ENCODE results near the gene MEGF6. TPM values are rescaled to one million over a fixed set of nuclear protein-coding genes. Genes with fewer than 3 reads are reported as not detected.

The MEGF6 gene
- total RNA-seq, 1 donor: 85.4 TPM

- Histone ChIP-seq H3K9me3 (ENCODE audit: low read depth, low read length) (no peaks in the 10 kb centered on the region), H2AFZ (ENCODE audit: low read length) (no peak overlapping the region), H3K36me3 (ENCODE audit: insufficient read depth, low read length) (peaks cover 11% of the 10 kb centered on the region), H4K20me1 (ENCODE audit: insufficient read depth, low read length) (peaks cover 4% of the 10 kb centered on the region), H3K4me3 (ENCODE audit: insufficient read depth, low read length) (no peak overlapping the region), H3K27me3 (ENCODE audit: insufficient read depth, low read length) (no peaks in the 10 kb centered on the region), H3K4me1 (ENCODE audit: insufficient read depth, low read length) (no peaks in the 10 kb centered on the region), H3K79me2 (ENCODE audit: insufficient read depth, low read length) (no peaks in the 10 kb centered on the region), H3K4me2 (ENCODE audit: insufficient read depth, low read length) (no peak overlapping the region), H3K27ac (ENCODE audit: low read depth, low read length) (no peak overlapping the region)
- no peak for DNase-seq (ENCODE audit: insufficient read length, low spot score, missing footprints)
- no peak for TF ChIP-seq CTCF (IDR thresholded peaks at IDR 0.05; ENCODE audit: extremely low read depth, low read depth, low read length)
These were observed 101.0 kb downstream of the MEGF6 start for GRCh38 chr1:3510136-3510955.

- Histone ChIP-seq H3K79me2 (ENCODE audit: insufficient read depth, low read length) (no peaks in the 10 kb centered on the region), H3K27me3 (ENCODE audit: insufficient read depth, low read length) (no peaks in the 10 kb centered on the region), H3K27ac (ENCODE audit: low read depth, low read length) (no peak overlapping the region), H3K4me3 (ENCODE audit: insufficient read depth, low read length) (no peak overlapping the region), H3K4me1 (ENCODE audit: insufficient read depth, low read length) (peaks cover 5% of the 10 kb centered on the region), H3K9me3 (ENCODE audit: low read depth, low read length) (no peaks in the 10 kb centered on the region), H4K20me1 (ENCODE audit: insufficient read depth, low read length) (peaks cover 4% of the 10 kb centered on the region), H3K36me3 (ENCODE audit: insufficient read depth, low read length) (peaks cover 11% of the 10 kb centered on the region), H3K4me2 (ENCODE audit: insufficient read depth, low read length) (no peak overlapping the region), H2AFZ (ENCODE audit: low read length) (no peak overlapping the region)
- no peak for DNase-seq (ENCODE audit: insufficient read length, low spot score, missing footprints)
- no peak for TF ChIP-seq CTCF (IDR thresholded peaks at IDR 0.05; ENCODE audit: extremely low read depth, low read depth, low read length)
These were observed 101.6 kb downstream of the MEGF6 start for GRCh38 chr1:3509721-3510120.

- no peak overlapping the region for H3K27ac ChIP-seq (ENCODE audit: low read depth, low read length)
- no peak overlapping the region for H3K4me2 ChIP-seq (ENCODE audit: insufficient read depth, low read length)
- H3K9me3 ChIP-seq (ENCODE audit: low read depth, low read length): no peaks in the 10 kb centered on the region
- H3K79me2 ChIP-seq (ENCODE audit: insufficient read depth, low read length): no peaks in the 10 kb centered on the region
- peaks cover 11% of the 10 kb centered on the region for H3K36me3 ChIP-seq (ENCODE audit: insufficient read depth, low read length)
- peaks cover 12% of the 10 kb centered on the region for H3K4me1 ChIP-seq (ENCODE audit: insufficient read depth, low read length)
- no peaks in the 10 kb centered on the region for H3K27me3 ChIP-seq (ENCODE audit: insufficient read depth, low read length)
- no peak overlapping the region for H2AFZ ChIP-seq (ENCODE audit: low read length)
- no peak overlapping the region for H3K4me3 ChIP-seq (ENCODE audit: insufficient read depth, low read length)
- TF ChIP-seq CTCF (IDR thresholded peaks at IDR 0.05; ENCODE audit: extremely low read depth, low read depth, low read length): no peak
- no peak for DNase-seq (ENCODE audit: insufficient read length, low spot score, missing footprints)
- peaks cover 4% of the 10 kb centered on the region for H4K20me1 ChIP-seq (ENCODE audit: insufficient read depth, low read length)
These were observed 102.4 kb downstream of the MEGF6 start for GRCh38 chr1:3508757-3509415.

- H3K36me3 ChIP-seq (ENCODE audit: insufficient read depth, low read length): peaks cover 11% of the 10 kb centered on the region
- no peak for TF ChIP-seq CTCF (IDR thresholded peaks at IDR 0.05; ENCODE audit: extremely low read depth, low read depth, low read length)
- no peaks in the 10 kb centered on the region for H3K27me3 ChIP-seq (ENCODE audit: insufficient read depth, low read length)
- DNase-seq (ENCODE audit: insufficient read length, low spot score, missing footprints): no peak
- no peaks in the 10 kb centered on the region for H3K79me2 ChIP-seq (ENCODE audit: insufficient read depth, low read length)
- peaks cover 4% of the 10 kb centered on the region for H4K20me1 ChIP-seq (ENCODE audit: insufficient read depth, low read length)
- H3K27ac ChIP-seq (ENCODE audit: low read depth, low read length): no peak overlapping the region
- no peak overlapping the region for H3K4me2 ChIP-seq (ENCODE audit: insufficient read depth, low read length)
- H3K4me3 ChIP-seq (ENCODE audit: insufficient read depth, low read length): no peak overlapping the region
- no peaks in the 10 kb centered on the region for H3K9me3 ChIP-seq (ENCODE audit: low read depth, low read length)
- H2AFZ ChIP-seq (ENCODE audit: low read length): no peak overlapping the region
- peaks cover 17% of the 10 kb centered on the region for H3K4me1 ChIP-seq (ENCODE audit: insufficient read depth, low read length)
These were observed 103.6 kb downstream of the MEGF6 start for GRCh38 chr1:3507636-3508275.
